NCI-H1105 treated with DMSO at 0.1 percent for 48 hours (cell line): ENCODE data around the gene PIAS4.

Experiments used
- DNase-seq: peaks from one replicate; lab custom pipeline; 2025; lab: John Stamatoyannopoulos, UW

PIAS4 gene

GRCh38 chr19:4077800-4078684, 70.5 kb downstream of the PIAS4 start:
- DNase-seq, result no peak

- DNase-seq, result no peak
Measured at GRCh38 chr19:4080473-4080872, 72.9 kb downstream of the PIAS4 start.

DNA sequence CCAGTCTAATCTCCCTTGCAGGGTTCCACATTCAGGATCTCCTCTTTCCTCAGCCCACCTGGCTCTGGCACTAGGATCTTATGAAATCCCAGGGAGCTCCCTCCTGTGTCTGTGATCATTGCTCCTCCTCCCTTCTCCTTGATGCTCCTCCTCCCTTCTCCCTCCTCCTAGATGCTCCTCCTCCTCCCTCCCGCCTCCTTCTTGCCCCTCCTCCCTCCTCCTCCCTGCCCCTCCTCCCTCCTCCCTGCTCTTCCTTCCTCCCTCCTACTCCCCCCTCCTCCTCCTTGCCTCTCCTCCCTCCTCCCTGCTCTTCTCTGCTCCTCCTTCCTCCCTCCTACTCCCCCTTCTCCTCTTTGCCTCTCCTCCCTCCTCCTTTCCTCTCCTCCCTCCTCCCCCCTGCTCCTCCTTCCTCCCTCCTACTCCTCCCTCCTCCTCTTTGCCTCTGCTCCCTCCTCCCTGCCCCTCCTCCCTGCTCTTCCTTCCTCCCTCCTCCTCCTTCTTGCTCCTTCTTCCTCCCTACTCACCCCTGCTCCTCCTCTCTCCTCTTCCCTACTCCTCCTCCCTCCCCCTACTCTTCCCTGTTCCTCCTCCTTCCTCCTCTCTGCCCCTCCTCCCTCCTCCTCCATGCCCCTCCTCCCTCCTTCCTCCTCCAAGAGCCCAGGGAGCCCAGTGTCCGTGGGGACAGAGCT, 74.0 kb downstream of the PIAS4 start:
- no peak for DNase-seq

- no peak for DNase-seq
Measured at GRCh38 chr19:4082172-4082571, 74.6 kb downstream of the PIAS4 start.

GRCh38 chr19:4083677-4084546, 76.4 kb downstream of the PIAS4 start:
- no peak for DNase-seq

DNA sequence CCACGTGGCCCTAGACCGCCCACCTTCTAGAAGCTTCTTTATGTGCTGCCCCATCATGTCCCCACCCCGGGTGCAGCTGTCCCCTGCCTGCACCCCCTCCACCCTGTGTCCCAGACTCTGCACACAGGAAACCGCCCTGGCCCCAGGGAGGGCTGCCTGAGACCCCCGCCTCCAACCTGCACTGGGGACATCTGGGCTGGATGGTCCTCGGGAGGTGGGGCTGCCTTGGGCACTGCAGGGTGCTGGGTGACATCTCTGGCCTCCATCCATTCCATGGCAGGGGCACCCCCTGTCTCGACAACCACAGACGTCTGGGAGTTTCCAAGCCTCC, 77.0 kb downstream of the PIAS4 start:
- no peak for DNase-seq

- no peak for DNase-seq
Measured at GRCh38 chr19:4086411-4086867, 78.9 kb downstream of the PIAS4 start.

GRCh38 chr19:4087787-4088679, 80.5 kb downstream of the PIAS4 start:
- DNase-seq, result no peak

DNA sequence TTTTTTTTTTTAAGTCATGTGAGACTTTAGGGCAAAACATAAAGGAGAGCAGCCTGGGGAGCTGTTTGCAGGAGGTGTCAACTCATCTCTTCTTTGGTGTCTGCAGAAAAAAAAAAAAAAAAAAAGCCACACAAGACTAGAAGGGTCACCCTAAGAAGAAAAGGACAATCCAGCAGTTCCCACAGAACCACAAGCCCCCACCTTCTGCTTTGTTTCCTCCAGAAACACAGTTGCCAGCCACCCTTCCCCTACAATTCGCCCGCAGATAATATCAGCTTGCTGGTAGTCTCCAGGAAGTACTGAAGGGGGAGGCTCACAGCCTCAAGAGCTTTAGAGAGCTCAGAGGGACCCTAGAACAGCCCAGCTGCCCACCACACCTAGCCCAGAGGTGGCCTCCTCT, 81.4 kb downstream of the PIAS4 start:
- DNase-seq, result no peak
